Breast epithelium (tissue), 4 donors: ENCODE data around the gene SYT9. TPM values are rescaled to one million over a fixed set of nuclear protein-coding genes. Genes with fewer than 3 reads are reported as not detected.

Experiments
- DNase-seq, 2 donors: peaks; one replicate each; pipeline ENCODE4 v3.0.0-alpha.2; 2019; ENCODE audit warnings: low spot score in 2 of 2
- H3K27ac ChIP-seq, 2 donors: fragments of 200-600 bp; sonication (generic) in 1 of 2; one replicate each; pipeline ENCODE4 v1.5.1; 2016 to 2019; ENCODE audit warnings: mild to moderate bottlenecking in 1 of 2
- H3K27me3 ChIP-seq, 2 donors: fragments of 200-600 bp; sonication (generic) in 1 of 2; one replicate each; pipeline versions ENCODE4 v1.5.1 to v1.6.0; 2017 to 2019; ENCODE audit warnings: control low read depth in 1 of 2, mild to moderate bottlenecking in 1 of 2
- H3K36me3 ChIP-seq: fragments of 200-600 bp; one replicate; pipeline ENCODE4 v1.5.1; 2019
- H3K4me1 ChIP-seq, 2 donors: fragments of 200-600 bp; sonication (generic); one replicate each; pipeline ENCODE4 v1.5.1; 2016 to 2019; ENCODE audit warnings: control low read depth in 1 of 2
- H3K4me3 ChIP-seq, 3 donors: fragments of 200-600 bp; sonication (generic); 1 replicate in 2 of 3; 2 replicates in 1 of 3; pipeline ENCODE4 v1.5.1; 2016 to 2019; ENCODE audit warnings: mild to moderate bottlenecking in 3 of 3, moderate library complexity in 2 of 3
- H3K9me3 ChIP-seq, 2 donors: fragments of 200-600 bp; sonication (generic) in 1 of 2; one replicate each; pipeline ENCODE4 v1.5.1; 2016 to 2019; ENCODE audit warnings: control low read depth in 1 of 2
- POLR2A ChIP-seq: fragments of 450-650 bp; IDR thresholded peaks from one replicate; pipeline ENCODE4 v1.6.1; 2016; ENCODE audit warnings: antibody characterized with exemption, mild to moderate bottlenecking, moderate library complexity
- POLR2AphosphoS5 ChIP-seq, 3 donors: sonication (generic); formaldehyde crosslinking; IDR thresholded peaks; one replicate each; pipeline ENCODE4 v1.6.1; 2017; ENCODE audit warnings: antibody characterized with exemption in 3 of 3
- intact Hi-C: fragments of 100-400 bp; cut with DNase I; formaldehyde crosslinking; loops from one replicate; pipeline ENCODE4 v1.15.1; 2023; ENCODE audit warnings: low total_unique reads
- total RNA-seq, 3 donors: library from RNA; depleted of rRNA; stranded (reverse); fragments of >200 nt; gene quantifications; one replicate each; pipeline ENCODE4 v1.1.0, GENCODE V29; 2016
- TF ChIP-seq, protein P1 (sequence below), 3 donors: fragments of 450-650 bp; IDR thresholded peaks; one replicate each; pipeline ENCODE4 v1.5.1; 2016 to 2017; ENCODE audit warnings: antibody characterized with exemption in 3 of 3, mild to moderate bottlenecking in 3 of 3, moderate library complexity in 3 of 3

The SYT9 gene
- total RNA-seq, 3 donors from 2014 or later: 0.33 to 0.73 TPM; not detected in 1

DNA sequence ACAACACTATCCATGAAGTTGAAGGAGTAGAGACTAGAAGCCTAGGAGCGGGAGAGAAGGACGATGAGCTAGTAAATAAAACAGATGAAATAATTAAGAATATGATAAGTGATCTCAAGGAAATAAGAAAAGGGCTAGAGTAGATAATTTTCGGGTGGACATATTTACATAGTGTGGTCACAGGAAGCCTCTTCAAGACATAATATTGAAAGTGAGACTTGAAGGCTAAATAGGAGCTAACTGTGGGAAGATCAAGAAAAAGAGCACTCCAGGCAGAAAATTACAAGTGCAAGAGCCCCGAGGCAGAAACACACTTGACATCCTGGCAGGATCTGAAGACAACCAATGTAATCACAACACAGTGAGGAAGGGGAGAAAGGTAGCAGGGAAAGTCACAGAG, 250.2 kb downstream of the SYT9 start:
- no peak for DNase-seq
- Histone ChIP-seq H3K4me3 (no peak overlapping the region), H3K27ac (no peak overlapping the region), H3K36me3 (no peaks in the 10 kb centered on the region), H3K27me3 (no peaks in the 10 kb centered on the region), H3K9me3 (no peaks in the 10 kb centered on the region), H3K4me1 (no peaks in the 10 kb centered on the region)
- TF ChIP-seq, protein P1, sequence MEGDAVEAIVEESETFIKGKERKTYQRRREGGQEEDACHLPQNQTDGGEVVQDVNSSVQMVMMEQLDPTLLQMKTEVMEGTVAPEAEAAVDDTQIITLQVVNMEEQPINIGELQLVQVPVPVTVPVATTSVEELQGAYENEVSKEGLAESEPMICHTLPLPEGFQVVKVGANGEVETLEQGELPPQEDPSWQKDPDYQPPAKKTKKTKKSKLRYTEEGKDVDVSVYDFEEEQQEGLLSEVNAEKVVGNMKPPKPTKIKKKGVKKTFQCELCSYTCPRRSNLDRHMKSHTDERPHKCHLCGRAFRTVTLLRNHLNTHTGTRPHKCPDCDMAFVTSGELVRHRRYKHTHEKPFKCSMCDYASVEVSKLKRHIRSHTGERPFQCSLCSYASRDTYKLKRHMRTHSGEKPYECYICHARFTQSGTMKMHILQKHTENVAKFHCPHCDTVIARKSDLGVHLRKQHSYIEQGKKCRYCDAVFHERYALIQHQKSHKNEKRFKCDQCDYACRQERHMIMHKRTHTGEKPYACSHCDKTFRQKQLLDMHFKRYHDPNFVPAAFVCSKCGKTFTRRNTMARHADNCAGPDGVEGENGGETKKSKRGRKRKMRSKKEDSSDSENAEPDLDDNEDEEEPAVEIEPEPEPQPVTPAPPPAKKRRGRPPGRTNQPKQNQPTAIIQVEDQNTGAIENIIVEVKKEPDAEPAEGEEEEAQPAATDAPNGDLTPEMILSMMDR (IDR thresholded peaks at IDR 0.05): no peak
- no peak for TF ChIP-seq POLR2AphosphoS5 (IDR thresholded peaks at IDR 0.05)
- TF ChIP-seq POLR2A: no peak
- intact Hi-C loops: no loop called here

DNA sequence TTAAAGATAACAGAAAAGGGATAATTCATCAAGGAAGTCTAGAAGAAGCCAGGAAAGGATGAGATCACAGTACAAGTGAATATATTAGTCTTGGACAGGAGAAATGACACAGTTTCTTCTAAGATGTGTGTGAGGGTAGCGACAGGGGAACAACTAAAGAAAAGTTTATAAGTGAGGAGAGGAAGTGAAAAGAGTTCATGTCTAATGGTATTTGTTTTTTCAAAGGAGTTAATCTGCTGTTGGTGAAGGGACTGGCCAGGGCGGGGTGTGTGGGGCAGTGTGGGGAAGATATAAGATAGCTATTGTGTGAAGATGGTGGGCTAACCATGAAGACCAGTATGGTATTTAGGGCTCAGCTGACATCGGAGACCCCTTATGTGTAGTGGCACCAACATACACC, 254.5 kb downstream of the SYT9 start:
- no peak for TF ChIP-seq POLR2A
- no peak for TF ChIP-seq POLR2AphosphoS5 (IDR thresholded peaks at IDR 0.05)
- TF ChIP-seq, protein P1 (IDR thresholded peaks at IDR 0.05): no peak
- Histone ChIP-seq H3K36me3 (no peaks in the 10 kb centered on the region), H3K4me1 (peaks cover 0 to 5% of the 10 kb centered on the region in 2 donors), H3K4me3 (no peak overlapping the region), H3K27ac (no peak overlapping the region), H3K9me3 (no peaks in the 10 kb centered on the region), H3K27me3 (no peaks in the 10 kb centered on the region)
- intact Hi-C loops: no loop called here
- DNase-seq: no peak

GRCh38 chr11:7508087-7508486, 256.4 kb downstream of the SYT9 start:
- no peaks in the 10 kb centered on the region for H3K27me3 ChIP-seq
- intact Hi-C loops: no loop called here
- DNase-seq: no peak

DNA sequence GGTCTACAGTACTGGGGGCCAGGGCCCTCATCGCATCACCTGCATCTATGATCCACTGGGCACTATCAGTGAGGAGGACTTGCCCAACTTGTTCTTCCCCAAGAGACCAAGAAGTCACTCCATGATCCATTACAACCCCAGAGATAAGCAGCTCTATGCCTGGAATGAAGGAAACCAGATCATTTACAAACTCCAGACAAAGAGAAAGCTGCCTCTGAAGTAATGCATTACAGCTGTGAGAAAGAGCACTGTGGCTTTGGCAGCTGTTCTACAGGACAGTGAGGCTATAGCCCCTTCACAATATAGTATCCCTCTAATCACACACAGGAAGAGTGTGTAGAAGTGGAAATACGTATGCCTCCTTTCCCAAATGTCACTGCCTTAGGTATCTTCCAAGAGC, 258.3 kb downstream of the SYT9 start:
- H3K36me3 ChIP-seq: no peaks in the 10 kb centered on the region
- no peak overlapping the region for H3K27ac ChIP-seq
- H3K4me1 ChIP-seq: peaks cover 6 to 19% of the 10 kb centered on the region in 2 donors
- no peak for DNase-seq
- H3K27me3 ChIP-seq: no peaks in the 10 kb centered on the region
- intact Hi-C loops: no loop called here
- H3K4me3 ChIP-seq: no peak overlapping the region
- TF ChIP-seq, protein P1 (IDR thresholded peaks at IDR 0.05): no peak
- TF ChIP-seq POLR2AphosphoS5 (IDR thresholded peaks at IDR 0.05) (no peak), POLR2A (no peak)
- H3K9me3 ChIP-seq: no peaks in the 10 kb centered on the region

More at GRCh38 chr11:7508087-7508486, 256.4 kb downstream of the SYT9 start:
- Histone ChIP-seq H3K27ac (no peak overlapping the region), H3K9me3 (no peaks in the 10 kb centered on the region), H3K4me3 (no peak overlapping the region), H3K36me3 (no peaks in the 10 kb centered on the region), H3K4me1 (peaks cover 6 to 19% of the 10 kb centered on the region in 2 donors)
- TF ChIP-seq POLR2AphosphoS5 (IDR thresholded peaks at IDR 0.05): no peak
- TF ChIP-seq, protein P1 (IDR thresholded peaks at IDR 0.05): no peak

- intact Hi-C loops: no loop called here
- Histone ChIP-seq H3K9me3 (no peaks in the 10 kb centered on the region), H3K36me3 (no peaks in the 10 kb centered on the region), H3K4me3 (no peak overlapping the region), H3K27me3 (no peaks in the 10 kb centered on the region), H3K4me1 (peaks cover 6 to 19% of the 10 kb centered on the region in 2 donors), H3K27ac (peak overlapping the region; percentile 95 to 97)
- TF ChIP-seq POLR2A: no peak
- TF ChIP-seq POLR2AphosphoS5 (IDR thresholded peaks at IDR 0.05): peak in 2 of 3 donors; percentile 33 to 47
- TF ChIP-seq, protein P1 (IDR thresholded peaks at IDR 0.05): no peak
- DNase-seq: peak; percentile 61 to 81
Observed at GRCh38 chr11:7511401-7511800, 259.7 kb downstream of the SYT9 start.
